HG03521 (cell line): ENCODE results near the gene MICAL2.
A peak's percentile ranks its signal among the peaks of the same experiment; 100 is the strongest.

Experiments
- ATAC-seq: cut with Tn5 transposase; IDR thresholded peaks from one replicate; pipeline ENCODE4 v1.9.1; 2021; ENCODE audit warnings: mild to moderate bottlenecking, moderate library complexity; ENCODE audit not compliant: unreplicated experiment

The MICAL2 gene

GRCh38 chr11:12098601-12099000 is 11.8 kb upstream of the MICAL2 start:
- ATAC-seq = no peak

GRCh38 chr11:12099132-12099873 is 11.1 kb upstream of the MICAL2 start:
- ATAC-seq = no peak

GRCh38 chr11:12100429-12100828 is 10.0 kb upstream of the MICAL2 start:
- ATAC-seq = no peak

- ATAC-seq = no peak
These were observed 9.5 kb upstream of the MICAL2 start for GRCh38 chr11:12100841-12101242.

GRCh38 chr11:12101318-12101717 is 9.1 kb upstream of the MICAL2 start:
- ATAC-seq = no peak

DNA sequence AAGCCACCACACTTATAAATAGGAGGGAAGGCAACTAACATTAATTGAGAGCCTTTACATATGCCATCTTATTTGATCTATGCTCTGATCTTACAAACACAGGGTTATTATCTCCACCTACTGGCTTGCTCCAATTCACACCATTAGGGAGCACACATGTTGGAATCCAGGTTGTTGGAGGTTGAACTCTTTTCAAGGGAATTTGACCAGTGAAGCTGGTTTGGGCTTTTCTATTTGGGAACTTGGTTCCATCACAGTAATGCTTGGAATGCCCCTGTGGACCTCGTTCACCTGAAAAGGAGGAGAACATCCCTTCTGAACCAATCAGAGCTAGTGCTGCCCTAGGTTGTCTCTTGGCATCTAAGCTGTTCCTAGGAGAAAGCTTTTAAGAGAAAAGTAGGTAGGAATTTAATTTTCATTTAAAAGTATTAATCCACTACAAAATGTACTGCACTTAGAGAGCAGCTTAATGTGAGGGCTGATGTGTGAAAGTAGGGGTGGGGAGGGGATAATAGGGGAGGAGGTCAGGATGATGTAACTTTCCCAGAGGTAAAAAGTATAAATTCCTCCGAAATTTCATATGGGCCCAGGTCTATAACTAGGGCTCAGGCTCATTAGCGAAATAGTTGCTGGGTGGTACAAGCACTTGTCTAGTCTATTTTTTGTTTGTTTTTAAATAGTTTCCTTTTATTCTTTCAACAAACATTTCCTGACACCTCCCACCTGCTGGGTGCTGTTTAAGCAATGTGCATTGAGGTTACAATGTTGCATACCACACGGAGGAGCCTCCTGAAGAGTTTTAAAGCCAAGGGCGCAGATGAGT is 7.6 kb upstream of the MICAL2 start:
- no peak for ATAC-seq

GRCh38 chr11:12103411-12104225 is 6.8 kb upstream of the MICAL2 start:
- no peak for ATAC-seq

DNA sequence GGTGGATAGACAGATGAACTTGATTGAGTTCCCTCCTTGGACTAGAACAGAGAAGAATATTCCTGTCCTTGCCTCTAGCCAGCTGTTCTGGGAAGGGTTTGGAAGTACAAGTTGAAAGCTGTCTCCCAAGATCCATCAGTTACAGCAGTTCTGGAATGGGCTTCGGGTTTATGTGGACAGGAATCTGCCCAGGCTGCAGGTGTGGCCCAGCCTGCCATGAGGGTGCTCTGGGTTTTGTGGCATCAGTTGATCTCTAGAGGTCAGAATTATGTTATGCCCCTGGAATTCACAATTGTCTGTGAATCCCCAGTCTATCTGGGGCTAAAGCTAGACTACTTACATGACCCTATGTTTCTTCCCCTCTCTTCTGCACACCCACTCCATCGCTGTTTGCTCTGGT is 4.9 kb upstream of the MICAL2 start:
- ATAC-seq = no peak

- no peak for ATAC-seq
These were observed 4.3 kb upstream of the MICAL2 start for GRCh38 chr11:12106101-12106500.

GRCh38 chr11:12106501-12106900 is 3.9 kb upstream of the MICAL2 start:
- no peak for ATAC-seq

- no peak for ATAC-seq
These were observed 1.4 kb upstream of the MICAL2 start for GRCh38 chr11:12108875-12109453.

DNA sequence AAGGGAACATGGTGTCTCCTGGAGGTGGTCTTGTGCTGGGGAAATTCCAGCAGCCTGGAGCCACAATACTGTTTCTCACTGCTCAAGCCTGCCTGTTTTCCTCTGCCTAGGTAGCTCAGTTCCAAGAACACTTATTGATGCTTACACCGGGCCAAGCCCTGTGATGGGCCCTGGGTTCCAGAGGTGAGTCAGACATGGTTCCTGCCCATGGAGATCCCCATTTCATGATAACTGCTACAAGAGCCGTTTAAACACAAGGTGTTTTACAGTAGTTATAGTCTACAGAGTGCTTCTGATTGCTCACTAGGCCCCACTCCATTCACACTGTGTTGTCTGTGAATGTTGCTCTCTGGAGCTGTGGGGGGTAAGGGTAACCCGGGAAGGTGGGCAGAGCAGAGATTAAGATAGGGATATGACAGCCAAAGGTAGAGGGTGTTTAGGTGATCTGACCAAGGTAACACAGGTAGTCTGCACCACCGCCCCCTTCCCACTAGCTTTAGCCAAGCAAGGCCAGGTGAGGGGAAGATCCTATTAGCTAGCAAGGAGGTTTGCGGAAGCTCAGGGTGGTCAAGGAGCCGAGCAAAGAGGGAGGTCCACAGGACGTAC is 696 bp upstream of the MICAL2 start:
- no peak for ATAC-seq

DNA sequence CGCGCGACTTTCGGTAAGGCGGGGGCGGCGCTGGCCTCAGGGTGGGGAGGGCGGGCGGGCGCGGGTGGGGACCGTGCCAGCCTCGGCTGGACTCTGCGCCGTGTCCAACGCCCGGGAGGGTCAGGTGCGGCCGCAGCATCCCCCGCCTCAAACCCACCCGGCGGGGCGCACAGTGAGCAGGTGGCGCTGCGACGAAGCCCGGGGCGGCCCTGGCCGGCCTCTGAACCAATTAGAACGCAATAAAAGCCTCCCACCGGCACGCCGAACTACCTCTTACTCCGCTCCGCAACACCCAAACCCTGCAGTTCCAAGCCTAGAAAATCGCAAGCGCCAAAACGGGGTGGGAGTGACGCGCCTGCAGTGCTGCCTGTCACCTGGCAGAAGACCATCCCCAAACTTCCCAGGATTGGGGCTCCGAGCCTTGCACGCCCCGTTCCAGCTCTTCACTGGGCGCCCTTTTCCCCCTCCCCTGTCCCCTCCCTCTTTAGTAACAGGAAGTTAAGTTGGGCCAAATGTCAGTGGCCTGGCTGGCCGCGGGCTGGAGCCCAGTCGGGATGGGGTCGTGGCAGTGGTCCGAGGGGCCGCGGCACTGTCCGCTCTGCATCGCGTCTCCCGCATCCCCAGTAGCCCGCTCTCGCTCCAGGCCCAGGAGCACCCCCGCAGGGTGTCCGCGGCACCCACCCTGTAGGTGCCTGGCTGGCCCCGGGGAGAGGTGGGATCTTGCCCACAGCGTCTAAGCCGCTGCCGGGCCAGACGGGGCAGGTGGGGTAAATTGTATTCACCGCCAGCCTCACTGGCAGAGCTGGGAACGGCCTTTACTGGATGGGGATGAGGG is 541 bp downstream of the MICAL2 start:
- peak; percentile 30 for ATAC-seq

DNA sequence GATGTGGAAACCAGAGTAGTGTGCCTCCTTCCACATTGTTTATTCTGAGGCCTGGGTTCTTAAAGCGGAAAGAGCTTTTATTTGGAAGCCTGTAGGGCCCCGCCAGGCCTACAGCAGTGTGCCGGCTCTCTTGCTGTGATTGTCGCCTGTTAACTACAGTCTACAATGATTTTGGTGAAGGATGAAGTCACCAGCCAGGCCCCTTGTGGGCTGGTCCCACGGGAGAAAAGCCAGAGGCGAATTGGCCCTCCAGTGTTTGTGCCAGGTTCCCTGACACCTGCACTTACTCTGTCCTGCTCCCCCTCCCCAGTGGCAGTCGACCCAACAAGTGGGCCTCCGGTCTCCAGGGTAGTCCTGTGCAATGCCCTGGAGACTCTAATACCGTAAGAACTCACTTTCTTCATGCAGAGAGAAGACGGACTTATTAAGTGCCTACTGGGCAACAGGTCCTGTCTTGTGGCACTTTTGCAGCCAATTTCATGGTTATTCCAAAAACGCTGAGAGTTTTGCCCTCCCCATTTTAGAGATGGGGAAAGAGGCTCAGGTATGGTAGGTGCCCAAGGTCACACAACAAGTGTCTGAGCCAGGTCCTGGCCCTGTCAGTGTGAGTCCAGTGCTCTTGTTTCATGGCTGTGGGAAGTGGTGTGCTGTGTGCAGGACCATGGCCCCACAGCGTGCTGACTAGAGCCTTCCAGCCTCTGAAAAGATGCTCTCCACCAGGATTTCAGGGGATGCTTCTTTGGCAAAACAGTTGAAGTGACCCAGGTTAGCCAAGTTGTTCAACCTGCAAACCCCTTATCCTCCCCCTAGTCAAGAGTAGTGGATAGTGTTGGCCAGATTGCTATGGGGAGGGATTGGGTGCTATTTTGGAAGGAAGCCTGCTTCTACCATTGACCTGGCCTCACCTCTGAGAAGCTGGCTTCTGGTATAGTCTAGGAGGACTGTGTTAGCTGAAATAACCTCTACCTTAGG is 1.4 kb downstream of the MICAL2 start:
- no peak for ATAC-seq

GRCh38 chr11:12112750-12113149 is 2.4 kb downstream of the MICAL2 start:
- ATAC-seq = no peak

GRCh38 chr11:12113294-12113693 is 2.9 kb downstream of the MICAL2 start:
- ATAC-seq = no peak

DNA sequence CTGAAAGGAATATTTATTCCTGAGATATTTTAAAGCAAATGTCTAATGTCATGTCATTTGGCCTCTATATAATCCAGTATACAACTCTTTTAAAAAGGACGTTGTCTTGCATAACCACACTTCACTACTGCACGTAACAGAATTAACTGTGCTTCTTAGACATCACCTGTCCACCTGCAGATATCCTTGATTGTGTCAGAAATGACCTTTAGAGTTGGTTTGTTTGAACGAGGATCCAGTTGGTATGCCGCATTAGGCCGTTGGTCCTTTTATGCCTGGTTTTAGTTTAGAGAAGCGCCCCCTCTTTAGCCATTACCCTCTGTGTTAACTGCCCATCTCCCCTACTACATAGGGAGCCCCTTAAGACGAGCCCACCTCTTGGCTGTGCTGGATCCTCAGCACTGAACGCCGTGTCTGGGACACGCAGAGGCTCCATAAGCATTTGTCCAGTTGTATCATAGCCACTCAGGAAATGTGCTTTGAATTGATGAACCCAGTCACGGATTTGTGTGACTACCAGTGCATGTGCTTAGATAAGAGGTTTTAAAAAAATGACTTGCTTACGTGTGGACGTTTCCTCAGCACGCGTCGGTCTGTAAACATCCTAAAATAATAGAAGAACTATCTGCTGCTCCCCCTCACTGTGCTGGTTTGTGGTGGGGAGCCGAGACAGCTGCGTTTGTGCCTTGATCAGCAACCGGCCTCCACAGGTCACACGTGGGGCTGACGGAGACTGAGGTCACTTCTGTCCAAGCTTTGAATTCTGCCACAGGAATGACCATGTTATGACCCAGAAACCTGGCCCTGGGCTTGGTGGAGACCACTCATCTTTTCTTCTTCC is 4.0 kb downstream of the MICAL2 start:
- ATAC-seq = no peak
